ENCODE results near the gene UBALD2.
"Not testable (repeated sequence)": the region's sequence is repeated elsewhere in the genome, so short reads cannot be mapped to it uniquely, and the experiment has no call there.

The UBALD2 gene

GRCh38 chr17:76278268-76278908 is 13.2 kb downstream of the UBALD2 start:
- no peak for DNase-seq

- peak; percentile 89 for DNase-seq
Observed at GRCh38 chr17:76278952-76279741, 14.0 kb downstream of the UBALD2 start.

GRCh38 chr17:76279742-76280287 is 14.7 kb downstream of the UBALD2 start:
- no peak for DNase-seq

GRCh38 chr17:76280650-76281049 is 15.5 kb downstream of the UBALD2 start:
- DNase-seq = no peak

GRCh38 chr17:76281573-76282371 is 16.6 kb downstream of the UBALD2 start:
- DNase-seq = no peak

- no peak for DNase-seq
Observed at GRCh38 chr17:76292567-76292966, 27.4 kb downstream of the UBALD2 start.

GRCh38 chr17:76293106-76293505 is 28.0 kb downstream of the UBALD2 start:
- no peak for DNase-seq

- DNase-seq = peak; percentile 58
Observed at GRCh38 chr17:76296186-76296585, 31.0 kb downstream of the UBALD2 start.

GRCh38 chr17:76296889-76297288 is 31.7 kb downstream of the UBALD2 start:
- no peak for DNase-seq

- no peak for DNase-seq
Observed at GRCh38 chr17:76297436-76297835, 32.3 kb downstream of the UBALD2 start.

GRCh38 chr17:76304226-76305134 is 39.3 kb downstream of the UBALD2 start:
- DNase-seq = no peak

GRCh38 chr17:76305135-76305454 is 39.9 kb downstream of the UBALD2 start:
- DNase-seq = not testable (repeated sequence)

GRCh38 chr17:76307299-76307965 is 42.3 kb downstream of the UBALD2 start:
- no peak for DNase-seq

GRCh38 chr17:76307966-76308338 is 42.8 kb downstream of the UBALD2 start, which contains the start of gene QRICH2:
TSS of gene QRICH2 (minus strand) at chr17:76308276. CDS start at chr17:76307998, 278 bp downstream.
- DNase-seq = no peak

GRCh38 chr17:76309461-76309860 is 44.3 kb downstream of the UBALD2 start:
- DNase-seq = no peak

GRCh38 chr17:76312735-76313134 is 47.6 kb downstream of the UBALD2 start:
- DNase-seq = no peak

- DNase-seq = no peak
Observed at GRCh38 chr17:76314392-76315227, 49.5 kb downstream of the UBALD2 start.

- no peak for DNase-seq
Observed at GRCh38 chr17:76317535-76317934, 52.4 kb downstream of the UBALD2 start.

GRCh38 chr17:76318586-76318985 is 53.4 kb downstream of the UBALD2 start:
- no peak for DNase-seq

All from right hindlimb (tissue), 1 donor.